SIG-M5 treated with dmso at 0.1 percent for 504 hours (cell line): Measurements from ENCODE around the gene DISP3.

Source experiments
- DNase-seq: peaks from one replicate; lab custom pipeline; 2025; ENCODE audit not compliant: unreplicated experiment; lab: John Stamatoyannopoulos, UW

Gene DISP3

GRCh38 chr1:11540773-11541160 lies 61.8 kb downstream of the DISP3 start:
- DNase-seq: no peak

DNA sequence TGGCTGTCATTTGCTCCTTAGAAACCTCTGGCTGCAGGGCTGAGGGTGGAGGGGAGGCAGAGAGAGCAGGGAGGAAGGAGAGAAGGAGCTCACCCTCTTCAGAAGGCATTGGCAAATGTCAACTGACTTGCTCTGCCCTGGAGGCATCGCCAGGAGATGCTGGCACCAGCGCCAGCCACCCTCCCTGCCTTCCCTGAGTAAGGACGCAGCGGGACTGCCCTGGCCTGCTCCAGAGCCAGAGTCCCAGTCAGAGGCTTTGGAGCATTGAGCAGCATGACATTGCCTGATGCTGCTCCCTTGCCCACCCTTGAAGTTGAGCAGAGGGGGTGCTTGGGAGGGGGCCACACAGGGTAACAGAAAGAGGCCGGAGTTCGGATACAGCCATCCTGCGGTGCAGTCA lies 62.3 kb downstream of the DISP3 start:
- no peak for DNase-seq

DNA sequence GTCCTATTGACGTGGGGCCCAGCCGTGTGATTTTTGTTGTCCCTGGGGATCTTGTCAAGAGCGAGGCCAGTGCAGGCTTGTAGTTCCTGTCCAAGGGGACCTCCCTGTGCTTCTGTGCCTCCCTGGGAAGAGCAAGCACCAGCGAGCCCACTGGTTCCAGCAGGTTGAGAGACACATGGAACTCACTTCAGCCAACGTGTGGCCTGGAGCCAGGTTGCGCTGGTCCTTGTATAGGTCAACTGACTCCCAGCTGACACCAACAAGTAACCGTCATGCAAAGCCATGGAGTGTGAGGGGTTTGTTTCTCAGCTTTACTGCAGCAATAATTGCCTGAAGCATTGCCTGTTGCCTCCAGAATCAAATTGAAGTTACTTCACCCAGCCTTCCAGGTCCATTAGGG lies 63.0 kb downstream of the DISP3 start:
- DNase-seq: no peak

DNA sequence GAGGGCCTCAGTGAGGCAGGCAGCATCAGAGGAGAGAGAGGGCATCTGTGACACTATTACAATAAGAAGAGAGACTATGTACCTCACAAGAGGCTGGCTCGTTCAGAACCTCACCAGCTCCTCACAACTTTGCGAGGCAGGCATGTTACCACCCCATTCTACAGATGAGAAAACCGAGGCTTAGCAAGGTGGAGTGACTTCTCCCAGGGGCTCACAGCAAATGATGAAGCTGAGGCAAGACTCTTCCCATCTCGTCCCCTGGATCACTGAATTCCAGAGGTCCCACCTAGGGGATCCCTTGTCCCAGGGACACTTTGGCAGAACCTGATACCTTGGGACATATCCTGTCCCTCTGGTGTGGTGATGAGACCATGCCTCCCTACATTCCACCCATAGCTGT lies 64.4 kb downstream of the DISP3 start:
- no peak for DNase-seq

DNA sequence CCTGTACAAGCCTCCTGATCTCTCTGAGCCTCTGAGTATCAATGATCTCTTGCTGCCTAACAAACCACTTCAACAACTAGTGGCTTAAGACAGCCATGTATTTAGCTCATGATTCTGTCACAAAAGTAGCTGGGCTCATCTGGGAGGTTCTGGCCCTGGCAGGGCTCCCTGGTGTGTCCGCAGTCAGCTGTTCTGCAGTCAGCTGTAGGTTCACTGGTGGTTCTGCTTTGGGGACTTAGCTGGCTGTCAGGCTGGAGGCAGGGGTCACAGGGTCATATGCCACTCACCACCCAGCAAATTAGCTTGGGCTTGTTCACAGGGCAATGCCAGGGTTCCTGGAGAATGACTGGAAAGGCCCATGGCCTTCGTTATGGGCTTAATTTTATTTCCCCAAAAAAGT lies 64.8 kb downstream of the DISP3 start:
- no peak for DNase-seq

GRCh38 chr1:11546456-11546855 lies 67.5 kb downstream of the DISP3 start:
- no peak for DNase-seq

GRCh38 chr1:11550664-11551283 lies 71.8 kb downstream of the DISP3 start:
- peak; percentile 40 for DNase-seq

DNA sequence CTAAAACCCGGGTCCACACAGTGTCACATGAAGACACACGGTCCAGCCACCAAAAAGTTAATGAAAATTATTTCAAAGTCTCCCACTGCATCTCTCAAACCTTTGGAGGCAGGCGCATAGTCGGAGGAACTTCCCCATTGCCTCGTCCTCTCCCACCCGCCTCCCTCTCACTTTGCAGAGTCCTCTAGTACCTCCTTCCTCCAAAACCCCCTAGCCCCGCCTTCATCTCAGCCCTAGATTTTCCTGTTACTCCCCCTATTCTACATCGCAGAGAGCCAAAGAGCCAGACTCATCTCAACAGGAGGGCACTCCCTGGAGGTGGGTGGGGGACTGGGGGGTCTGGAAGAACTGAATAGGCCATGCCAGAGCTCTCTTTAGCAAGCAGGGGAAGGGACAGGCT lies 79.3 kb downstream of the DISP3 start:
- DNase-seq: peak; percentile 26

- DNase-seq: no peak
Observed at GRCh38 chr1:11558871-11559590, 80.1 kb downstream of the DISP3 start.

- no peak for DNase-seq
Observed at GRCh38 chr1:11559591-11559970, 80.6 kb downstream of the DISP3 start.

DNA sequence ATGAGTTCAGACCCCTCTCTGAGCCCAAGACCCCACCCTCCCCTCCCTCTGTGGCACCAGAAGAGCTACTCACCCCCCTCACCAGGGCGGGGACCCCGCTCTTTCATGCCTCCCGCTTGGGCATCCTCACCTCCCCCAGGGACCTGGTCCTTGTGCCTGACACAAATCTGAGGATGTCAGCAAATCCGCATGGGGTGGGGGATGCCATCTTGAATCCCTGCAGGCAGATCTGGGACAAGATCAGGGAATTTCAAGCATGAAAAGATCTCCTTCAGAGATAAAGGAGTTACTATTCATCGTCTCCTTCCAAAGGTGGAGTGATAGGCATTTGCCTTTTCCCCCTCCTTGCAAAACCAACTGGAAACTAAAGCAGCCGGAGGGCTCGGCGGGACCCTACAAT lies 81.1 kb downstream of the DISP3 start:
- no peak for DNase-seq

- no peak for DNase-seq
Observed at GRCh38 chr1:11561740-11562139, 82.8 kb downstream of the DISP3 start.

GRCh38 chr1:11562664-11563063 lies 83.7 kb downstream of the DISP3 start:
- no peak for DNase-seq

DNA sequence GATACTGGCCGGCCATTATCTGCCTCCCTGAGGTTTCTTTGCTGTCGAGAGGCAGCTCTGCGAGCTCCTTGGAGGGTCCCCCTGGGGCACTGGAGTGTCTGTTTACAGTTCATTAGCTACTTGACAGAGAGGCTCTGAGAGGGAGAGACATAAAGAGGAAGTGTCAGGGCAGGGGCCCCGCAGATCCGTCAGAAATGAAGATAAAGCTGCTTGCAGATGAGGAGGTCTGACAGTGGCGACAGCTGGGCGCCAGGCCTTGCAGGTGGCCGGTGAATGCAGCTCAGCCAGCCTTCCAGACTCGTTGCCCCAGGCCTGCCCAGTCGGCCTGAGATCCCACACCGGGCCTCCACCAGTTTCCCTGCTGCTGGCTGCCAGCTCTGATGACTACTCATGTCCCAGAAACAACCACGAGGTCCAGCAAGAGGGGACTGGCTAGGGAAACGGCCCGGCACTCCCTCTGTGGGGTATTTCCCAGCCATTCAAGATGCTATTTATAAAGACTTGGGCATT lies 84.7 kb downstream of the DISP3 start:
- DNase-seq: peak; percentile 41

DNA sequence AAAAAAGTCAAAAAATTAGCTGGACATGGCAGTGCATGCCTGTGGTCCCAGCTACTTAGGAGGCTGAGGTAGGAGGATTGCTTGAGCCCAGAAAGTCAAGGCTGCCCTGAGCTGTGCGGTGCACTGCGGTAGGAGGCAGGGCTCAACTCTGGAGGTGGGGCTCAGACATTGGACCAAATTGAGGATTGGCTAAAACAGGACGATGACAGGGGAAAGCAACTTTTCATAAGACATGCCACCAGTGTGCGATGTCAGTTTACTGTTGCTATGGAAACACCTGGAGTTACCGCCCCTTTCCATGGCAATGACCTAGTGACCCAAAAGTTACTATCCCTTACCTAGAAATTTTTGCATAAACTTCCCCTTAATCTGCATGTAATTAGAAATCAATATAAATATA lies 85.3 kb downstream of the DISP3 start:
- no peak for DNase-seq

GRCh38 chr1:11566042-11566850 lies 87.3 kb downstream of the DISP3 start:
- DNase-seq: no peak

- DNase-seq: no peak
Observed at GRCh38 chr1:11567244-11568065, 88.5 kb downstream of the DISP3 start.

DNA sequence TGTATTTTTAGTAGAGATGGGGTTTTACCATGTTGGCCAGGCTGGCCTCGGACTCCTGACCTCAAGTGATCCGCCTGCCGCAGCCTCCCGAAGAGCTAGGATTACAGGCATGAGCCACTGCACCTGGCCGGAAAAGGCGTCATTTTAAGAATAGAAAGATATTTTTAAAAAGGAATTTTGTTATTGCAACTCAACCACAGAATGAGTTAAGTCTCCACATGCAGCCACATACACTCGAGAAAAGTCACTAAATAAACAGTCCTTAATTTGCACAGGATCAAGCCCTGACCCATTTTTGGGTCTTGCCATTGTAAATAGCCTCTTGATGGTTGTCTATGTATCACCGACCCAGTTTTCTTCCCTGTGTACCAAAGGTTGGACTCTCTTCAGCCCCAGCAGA lies 89.7 kb downstream of the DISP3 start:
- DNase-seq: no peak

DNA sequence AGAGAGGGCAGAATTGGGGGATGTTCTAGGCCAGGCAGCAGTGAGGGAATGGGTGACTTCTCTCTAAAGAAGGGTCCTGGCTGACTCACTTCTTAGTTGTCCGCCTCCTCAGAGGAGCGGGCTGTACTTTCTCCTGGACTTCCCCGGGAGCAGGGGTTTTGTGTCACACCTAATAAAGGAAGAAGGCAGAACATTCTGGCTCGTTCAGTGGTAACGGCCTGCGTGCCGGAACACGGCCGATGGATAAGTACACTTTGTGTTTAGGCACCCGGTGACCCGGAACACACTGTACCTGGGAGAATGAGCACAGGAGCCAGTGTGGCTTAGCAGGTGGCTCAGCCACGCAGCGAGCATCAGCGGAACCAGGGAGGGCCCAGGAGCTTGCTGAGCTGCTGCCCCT lies 90.6 kb downstream of the DISP3 start:
- no peak for DNase-seq

GRCh38 chr1:11569954-11570353 lies 91.0 kb downstream of the DISP3 start:
- DNase-seq: no peak

GRCh38 chr1:11570821-11571380 lies 91.9 kb downstream of the DISP3 start:
- no peak for DNase-seq
